ENCODE results near the gene RHBDF2.

DNA sequence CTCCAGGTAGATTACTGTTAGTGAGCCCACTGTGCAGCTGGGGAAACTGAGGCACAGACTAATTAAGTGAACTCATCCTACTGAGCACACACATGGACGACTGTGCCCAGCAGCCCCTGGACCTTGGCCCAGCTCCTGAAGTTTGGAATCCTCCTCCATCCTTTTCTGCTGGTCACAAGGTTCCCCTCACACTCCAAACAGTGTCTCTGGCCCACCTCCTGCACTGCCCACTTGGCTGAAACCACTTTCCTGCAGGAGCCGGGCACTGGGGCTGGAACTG is 3.6 kb downstream of the RHBDF2 start:
- no peak for TF ChIP-seq EZH2 (IDR thresholded peaks at IDR 0.05; ENCODE audit: borderline replicate concordance)
- TF ChIP-seq, protein P1, sequence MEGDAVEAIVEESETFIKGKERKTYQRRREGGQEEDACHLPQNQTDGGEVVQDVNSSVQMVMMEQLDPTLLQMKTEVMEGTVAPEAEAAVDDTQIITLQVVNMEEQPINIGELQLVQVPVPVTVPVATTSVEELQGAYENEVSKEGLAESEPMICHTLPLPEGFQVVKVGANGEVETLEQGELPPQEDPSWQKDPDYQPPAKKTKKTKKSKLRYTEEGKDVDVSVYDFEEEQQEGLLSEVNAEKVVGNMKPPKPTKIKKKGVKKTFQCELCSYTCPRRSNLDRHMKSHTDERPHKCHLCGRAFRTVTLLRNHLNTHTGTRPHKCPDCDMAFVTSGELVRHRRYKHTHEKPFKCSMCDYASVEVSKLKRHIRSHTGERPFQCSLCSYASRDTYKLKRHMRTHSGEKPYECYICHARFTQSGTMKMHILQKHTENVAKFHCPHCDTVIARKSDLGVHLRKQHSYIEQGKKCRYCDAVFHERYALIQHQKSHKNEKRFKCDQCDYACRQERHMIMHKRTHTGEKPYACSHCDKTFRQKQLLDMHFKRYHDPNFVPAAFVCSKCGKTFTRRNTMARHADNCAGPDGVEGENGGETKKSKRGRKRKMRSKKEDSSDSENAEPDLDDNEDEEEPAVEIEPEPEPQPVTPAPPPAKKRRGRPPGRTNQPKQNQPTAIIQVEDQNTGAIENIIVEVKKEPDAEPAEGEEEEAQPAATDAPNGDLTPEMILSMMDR (IDR thresholded peaks at IDR 0.05; ENCODE audit: poor library complexity), result no peak
- TF ChIP-seq EZH2phosphoT487 (IDR thresholded peaks at IDR 0.05; ENCODE audit: low read depth, severe bottlenecking, unreplicated experiment), result no peak
